Cerebellar nuclear complex (tissue), 1 donor: Measurements from ENCODE around the gene CAPS2.
"Not testable (repeated sequence)": the region's sequence is repeated elsewhere in the genome, so short reads cannot be mapped to it uniquely, and the experiment has no call there.

Experiments used
- DNase-seq, 2 experiments: peaks; one replicate each; lab custom pipeline; 2025; lab: John Stamatoyannopoulos, UW

Gene CAPS2

GRCh38 chr12:75329918-75330826 lies at the start of gene CAPS2:
Gene CAPS2 (minus strand): TSS chr12:75330324. CDS start chr12:75326498, 3,826 bp downstream.
- DNase-seq: peak in 1 of 2 experiments; percentile 3

- no peak for DNase-seq
These were observed 48.2 kb upstream of the CAPS2 start for GRCh38 chr12:75378354-75378753.

GRCh38 chr12:75374971-75375370 lies 44.8 kb upstream of the CAPS2 start:
- no peak for DNase-seq

- DNase-seq: no peak
These were observed 36.5 kb upstream of the CAPS2 start for GRCh38 chr12:75366629-75367028.

- no peak for DNase-seq
These were observed 34.8 kb upstream of the CAPS2 start for GRCh38 chr12:75364919-75365318.

GRCh38 chr12:75361408-75361807 lies 31.3 kb upstream of the CAPS2 start:
- DNase-seq: no peak

- DNase-seq: no peak
These were observed 30.8 kb upstream of the CAPS2 start for GRCh38 chr12:75360920-75361319.

- no peak for DNase-seq
These were observed 23.9 kb upstream of the CAPS2 start for GRCh38 chr12:75354011-75354410.

GRCh38 chr12:75350413-75350812 lies 20.3 kb upstream of the CAPS2 start:
- DNase-seq: no peak

- DNase-seq: no peak
These were observed 19.8 kb upstream of the CAPS2 start for GRCh38 chr12:75349946-75350345.

GRCh38 chr12:75346215-75346614 lies 16.1 kb upstream of the CAPS2 start:
- DNase-seq: not testable (repeated sequence)

GRCh38 chr12:75345531-75345930 lies 15.4 kb upstream of the CAPS2 start:
- DNase-seq: no peak

GRCh38 chr12:75341873-75342272 lies 11.7 kb upstream of the CAPS2 start:
- no peak for DNase-seq

- DNase-seq: no peak
These were observed 7.8 kb upstream of the CAPS2 start for GRCh38 chr12:75337905-75338304.

GRCh38 chr12:75334384-75335030 lies 4.4 kb upstream of the CAPS2 start, which contains the start of gene GLIPR1L1:
Gene GLIPR1L1 (plus strand): TSS chr12:75334670. CDS start chr12:75334729, 59 bp downstream.
- DNase-seq: peak; percentile 9 to 69

- DNase-seq: no peak
These were observed 2.5 kb downstream of the CAPS2 start for GRCh38 chr12:75327642-75328041.

- DNase-seq: no peak
These were observed 6.5 kb downstream of the CAPS2 start for GRCh38 chr12:75323663-75324062.

GRCh38 chr12:75322464-75322863 lies 7.7 kb downstream of the CAPS2 start:
- no peak for DNase-seq

- no peak for DNase-seq
These were observed 12.3 kb downstream of the CAPS2 start for GRCh38 chr12:75317784-75318183.

- DNase-seq: no peak
These were observed 14.6 kb downstream of the CAPS2 start for GRCh38 chr12:75315518-75315917.

- no peak for DNase-seq
These were observed 18.8 kb downstream of the CAPS2 start for GRCh38 chr12:75311369-75311768.

GRCh38 chr12:75308279-75308678 lies 21.8 kb downstream of the CAPS2 start:
- no peak for DNase-seq
